ENCODE measurements around the gene APBB1. TPM values are rescaled to one million over a fixed set of nuclear protein-coding genes. Genes with fewer than 3 reads are reported as not detected.

Gene APBB1
- total and polyA plus RNA-seq, 8 donors: 11.4 to 69.3 (median 16.8) TPM

- H3K4me3 ChIP-seq: no peak overlapping the region
- H3K4me1 ChIP-seq: peaks cover 6 to 29% (median 19%) of the 10 kb centered on the region in 3 donors
- peak in 1 of 6 donors; percentile 14 for DNase-seq
- WGBS, 2 donors: 8 to 14% methylated on average over 4 of the region's 4 CpGs
- peak in 2 of 4 donors; percentile 14 to 31 for ATAC-seq
- peak overlapping the region in 2 of 4 donors; percentile 39 to 54 for H3K27ac ChIP-seq
- H3K9me3 ChIP-seq: no peaks in the 10 kb centered on the region
- H3K27me3 ChIP-seq: no peaks in the 10 kb centered on the region
- H3K36me3 ChIP-seq: no peaks in the 10 kb centered on the region
- intact Hi-C loops (cut with DNase I): loop anchor here in 2 of 3 donors (10.0 kb wide), 2 partner anchors 332 to 362 kb away; no protein-coding TSS in a partner anchor
- TF ChIP-seq CTCF (IDR thresholded peaks at IDR 0.05): no peak
- no peak for FAIRE-seq
Measured at GRCh38 chr11:6356503-6357055, 62.3 kb downstream of the APBB1 start.

GRCh38 chr11:6354651-6355485 is 64.0 kb downstream of the APBB1 start:
- DNase-seq (peak in 1 of 6 donors; percentile 9), ATAC-seq (peak; percentile 49 to 74 (median 68)), FAIRE-seq (no peak)
- H3K36me3 ChIP-seq: no peaks in the 10 kb centered on the region
- no peaks in the 10 kb centered on the region for H3K27me3 ChIP-seq
- intact Hi-C loops (cut with DNase I): loop anchor here in 2 of 3 donors (10.0 kb wide), 2 partner anchors 330 to 360 kb away; no protein-coding TSS in a partner anchor
- H3K4me1 ChIP-seq: peaks cover 6 to 29% (median 19%) of the 10 kb centered on the region in 3 donors
- H3K4me3 ChIP-seq: no peak overlapping the region
- H3K9me3 ChIP-seq: no peaks in the 10 kb centered on the region
- TF ChIP-seq CTCF (IDR thresholded peaks at IDR 0.05): no peak
- peak overlapping the region in 3 of 4 donors; percentile 4 to 78 (median 77) for H3K27ac ChIP-seq
- WGBS, 2 donors: 48 to 50% methylated on average over 4 of the region's 4 CpGs

GRCh38 chr11:6353367-6353987 is 65.4 kb downstream of the APBB1 start:
- intact Hi-C loops (cut with DNase I): loop anchor here in 2 of 3 donors (10.0 kb wide), 2 partner anchors 329 to 359 kb away; no protein-coding TSS in a partner anchor
- Histone ChIP-seq H3K4me1 (peaks cover 6 to 29% (median 19%) of the 10 kb centered on the region in 3 donors), H3K27me3 (no peaks in the 10 kb centered on the region), H3K36me3 (no peaks in the 10 kb centered on the region), H3K4me3 (no peak overlapping the region), H3K9me3 (no peaks in the 10 kb centered on the region), H3K27ac (peak overlapping the region in 1 of 4 donors; percentile 77)
- WGBS, 2 donors: 9 to 10% methylated on average over 5 of the region's 5 CpGs
- ATAC-seq: peak; percentile 72 to 92 (median 88)
- no peak for FAIRE-seq
- peak; percentile 89 to 97 (median 96) for TF ChIP-seq CTCF (IDR thresholded peaks at IDR 0.05)
- DNase-seq: peak; percentile 59 to 78 (median 70)

- H3K9me3 ChIP-seq: no peaks in the 10 kb centered on the region
- no peak for DNase-seq
- no peak overlapping the region for H3K4me3 ChIP-seq
- FAIRE-seq: no peak
- H3K27ac ChIP-seq: no peak overlapping the region
- H3K27me3 ChIP-seq: no peaks in the 10 kb centered on the region
- no peaks in the 10 kb centered on the region for H3K36me3 ChIP-seq
- no peak for TF ChIP-seq CTCF (IDR thresholded peaks at IDR 0.05)
- peaks cover 6 to 29% (median 19%) of the 10 kb centered on the region in 3 donors for H3K4me1 ChIP-seq
- 82 to 86% methylated on average over 5 of the region's 5 CpGs for WGBS, 2 donors
- intact Hi-C loops (cut with DNase I): loop anchor here in 2 of 3 donors (10.0 kb wide), 2 partner anchors 327 to 357 kb away; no protein-coding TSS in a partner anchor
- no peak for ATAC-seq
Measured at GRCh38 chr11:6351782-6352382, 67.0 kb downstream of the APBB1 start.
